PC-3 (cell line): ENCODE data around the gene PRDM13.

ENCODE experiments used
- CTCF ChIP-seq: fragments of 300-600 bp; sonication (generic); conservative IDR thresholded peaks from 2 replicates; pipeline ENCODE4 v1.5.1; 2017; ENCODE audit warnings: antibody characterized with exemption, low read depth, mild to moderate bottlenecking, low read length
- EZH2 ChIP-seq: fragments of 300-600 bp; sonication (generic); IDR thresholded peaks from one replicate; pipeline ENCODE4 v1.6.1; 2017; ENCODE audit warnings: antibody characterized with exemption, mild to moderate bottlenecking, low read length; ENCODE audit not compliant: unreplicated experiment

GRCh38 chr6:99588618-99589289 lies 17.9 kb upstream of the PRDM13 start:
- peak; percentile 63 for TF ChIP-seq CTCF
- no peak for TF ChIP-seq EZH2
